ENCODE measurements around the gene RBM47. TPM values are rescaled to one million over a fixed set of nuclear protein-coding genes. Genes with fewer than 3 reads are reported as not detected.

Gene RBM47
- total and polyA plus RNA-seq, 2 donors (not counting 1 experiment from before 2014, with no cell fraction given): 5.6 to 12.9 TPM

DNA sequence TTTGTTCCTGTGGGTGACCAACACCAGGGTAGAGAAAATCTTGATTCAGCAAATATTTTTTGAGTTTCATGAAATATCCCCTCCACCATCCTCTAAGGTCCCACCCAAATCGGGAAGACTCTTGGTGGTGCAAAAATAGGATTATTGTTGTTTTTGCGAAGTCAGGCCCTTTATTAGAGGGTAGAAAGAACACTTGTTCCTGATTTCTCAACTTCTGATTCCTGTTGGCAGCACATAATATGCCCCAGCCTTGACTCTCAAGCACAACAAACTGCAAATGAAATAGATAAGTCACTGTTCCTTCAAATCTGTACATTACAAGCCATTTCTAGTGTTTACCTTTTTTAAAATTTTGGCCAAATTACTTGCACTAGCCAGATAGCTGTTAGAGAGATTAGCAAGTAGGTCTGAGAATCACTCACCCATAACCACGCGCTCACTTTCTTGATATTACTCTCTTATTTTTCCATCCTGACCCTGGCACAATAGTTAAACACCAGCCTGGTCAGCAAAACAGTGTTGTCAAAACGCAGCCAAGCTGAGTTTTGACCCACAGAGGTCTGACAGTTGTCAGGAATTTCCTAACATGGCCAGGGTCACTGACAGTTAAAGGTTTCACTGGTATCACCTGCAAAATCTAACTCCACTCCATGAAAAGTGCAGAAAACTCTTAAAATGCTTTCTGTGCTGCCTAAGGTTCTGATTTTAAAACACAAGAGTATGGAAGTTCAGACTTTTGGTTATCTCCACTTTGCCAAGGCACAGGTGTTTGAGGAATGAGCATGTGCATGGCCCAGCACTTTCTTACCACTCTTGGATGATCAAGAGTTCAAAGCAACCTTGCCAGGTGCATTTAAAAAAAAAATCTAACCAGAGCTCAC lies 69.8 kb downstream of the RBM47 start:
- WGBS (ENCODE audit: insufficient coverage): 68% methylated on average over 3 of the region's 5 CpGs
- no peak for ATAC-seq (ENCODE audit: low read depth)
- H3K27ac ChIP-seq (ENCODE audit: low read length in 2 of 2): no peak overlapping the region
- H3K9ac ChIP-seq (ENCODE audit: low read length): no peak overlapping the region
- Mint-ChIP-seq H3K4me3 (no peak overlapping the region), H3K27ac (no peak overlapping the region), H3K4me1 (peaks cover 20% of the 10 kb centered on the region), H3K27me3 (no peaks in the 10 kb centered on the region), H3K9me3 (ENCODE audit: insufficient read depth) (no peaks in the 10 kb centered on the region)
- no peak overlapping the region for H3K4me2 ChIP-seq (replicated peaks; ENCODE audit: low read depth, low read length, poor library complexity, severe bottlenecking)
- no peaks in the 10 kb centered on the region for H3K4me1 ChIP-seq (ENCODE audit: control insufficient read depth in 2 of 2, insufficient read depth in 2 of 2, low read length in 2 of 2)
- H3K36me3 ChIP-seq (replicated peaks in 1 of 2; ENCODE audit: control extremely low read depth in 1 of 2, control insufficient read depth in 1 of 2, extremely low read depth in 1 of 2, insufficient read depth in 2 of 2, low read length in 1 of 2): no peaks in the 10 kb centered on the region
- H3K79me2 ChIP-seq (ENCODE audit: control insufficient read depth, insufficient read depth, low read length): no peaks in the 10 kb centered on the region
- no peak overlapping the region for H2AFZ ChIP-seq (ENCODE audit: insufficient read depth, low read depth, low read length, poor library complexity, severe bottlenecking)
- no peak for DNase-seq
- no peaks in the 10 kb centered on the region for H3K27me3 ChIP-seq (replicated peaks in 1 of 4; ENCODE audit: control extremely low read depth in 1 of 4, control insufficient read depth in 3 of 4, insufficient read depth in 4 of 4, low read length in 3 of 4)
- POLR2A ChIA-PET: no interaction called here
- H3K9me3 ChIP-seq (ENCODE audit: control extremely low read depth in 1 of 3, control insufficient read depth in 2 of 3, insufficient read depth in 1 of 3, low read length in 2 of 3): no peaks in the 10 kb centered on the region
- TF ChIP-seq, protein P1, sequence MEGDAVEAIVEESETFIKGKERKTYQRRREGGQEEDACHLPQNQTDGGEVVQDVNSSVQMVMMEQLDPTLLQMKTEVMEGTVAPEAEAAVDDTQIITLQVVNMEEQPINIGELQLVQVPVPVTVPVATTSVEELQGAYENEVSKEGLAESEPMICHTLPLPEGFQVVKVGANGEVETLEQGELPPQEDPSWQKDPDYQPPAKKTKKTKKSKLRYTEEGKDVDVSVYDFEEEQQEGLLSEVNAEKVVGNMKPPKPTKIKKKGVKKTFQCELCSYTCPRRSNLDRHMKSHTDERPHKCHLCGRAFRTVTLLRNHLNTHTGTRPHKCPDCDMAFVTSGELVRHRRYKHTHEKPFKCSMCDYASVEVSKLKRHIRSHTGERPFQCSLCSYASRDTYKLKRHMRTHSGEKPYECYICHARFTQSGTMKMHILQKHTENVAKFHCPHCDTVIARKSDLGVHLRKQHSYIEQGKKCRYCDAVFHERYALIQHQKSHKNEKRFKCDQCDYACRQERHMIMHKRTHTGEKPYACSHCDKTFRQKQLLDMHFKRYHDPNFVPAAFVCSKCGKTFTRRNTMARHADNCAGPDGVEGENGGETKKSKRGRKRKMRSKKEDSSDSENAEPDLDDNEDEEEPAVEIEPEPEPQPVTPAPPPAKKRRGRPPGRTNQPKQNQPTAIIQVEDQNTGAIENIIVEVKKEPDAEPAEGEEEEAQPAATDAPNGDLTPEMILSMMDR (IDR thresholded peaks at IDR 0.05): no peak
- no peak for TF ChIP-seq EZH2 (IDR thresholded peaks at IDR 0.05; ENCODE audit: borderline replicate concordance, insufficient read depth, low read depth, low read length, poor library complexity, severe bottlenecking)
- CTCF ChIA-PET: no interaction called here
- H3K4me3 ChIP-seq (ENCODE audit: control extremely low read depth in 1 of 5, extremely low read depth in 1 of 5, insufficient read depth in 1 of 5, low read depth in 2 of 5, low read length in 4 of 5): no peak overlapping the region
- intact Hi-C loops (cut with micrococcal nuclease): loop anchor here (10.0 kb wide), 2 partner anchors 95 to 285 kb away; no protein-coding TSS in a partner anchor
- H4K20me1 ChIP-seq (ENCODE audit: control insufficient read depth, insufficient read depth, low read length, poor library complexity, severe bottlenecking): no peaks in the 10 kb centered on the region

DNA sequence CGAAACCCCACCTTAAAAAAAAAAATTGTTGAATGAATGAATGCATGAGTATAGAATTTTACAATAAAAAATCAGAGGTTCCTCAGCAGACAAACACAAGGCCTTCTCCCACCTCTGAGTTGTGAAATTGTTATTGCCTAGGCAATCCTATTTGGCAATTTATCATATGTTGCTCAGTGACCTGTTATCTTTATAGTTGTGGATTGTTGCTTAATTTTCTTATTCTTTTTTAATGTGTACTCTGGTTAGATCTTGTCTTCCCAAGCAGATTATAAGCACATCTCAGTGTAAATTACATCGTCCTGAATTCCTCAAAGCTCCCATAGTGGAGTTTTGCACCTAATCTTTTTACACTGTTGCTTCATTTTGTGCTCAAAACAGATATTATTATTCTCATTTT lies 71.9 kb downstream of the RBM47 start:
- H3K4me2 ChIP-seq (replicated peaks; ENCODE audit: low read depth, low read length, poor library complexity, severe bottlenecking): no peak overlapping the region
- ChIA-PET CTCF (no interaction called here), POLR2A (no interaction called here)
- H3K27me3 ChIP-seq (replicated peaks in 1 of 4; ENCODE audit: control extremely low read depth in 1 of 4, control insufficient read depth in 3 of 4, insufficient read depth in 4 of 4, low read length in 3 of 4): no peaks in the 10 kb centered on the region
- no peaks in the 10 kb centered on the region for H4K20me1 ChIP-seq (ENCODE audit: control insufficient read depth, insufficient read depth, low read length, poor library complexity, severe bottlenecking)
- H3K27ac ChIP-seq (ENCODE audit: low read length in 2 of 2): no peak overlapping the region
- Mint-ChIP-seq H3K27ac (no peak overlapping the region), H3K27me3 (no peaks in the 10 kb centered on the region), H3K4me1 (peaks cover 25% of the 10 kb centered on the region), H3K4me3 (no peak overlapping the region), H3K9me3 (ENCODE audit: insufficient read depth) (no peaks in the 10 kb centered on the region)
- H3K79me2 ChIP-seq (ENCODE audit: control insufficient read depth, insufficient read depth, low read length): no peaks in the 10 kb centered on the region
- TF ChIP-seq, protein P1 (IDR thresholded peaks at IDR 0.05): no peak
- intact Hi-C loops (cut with micrococcal nuclease): loop anchor here (10.0 kb wide), 2 partner anchors 93 to 287 kb away; no protein-coding TSS in a partner anchor
- no peak overlapping the region for H3K9ac ChIP-seq (ENCODE audit: low read length)
- DNase-seq (no peak), ATAC-seq (ENCODE audit: low read depth) (no peak)
- no CpG with 5 or more reads among the region's 2 CpGs for WGBS (ENCODE audit: insufficient coverage)
- H3K4me1 ChIP-seq (ENCODE audit: control insufficient read depth in 2 of 2, insufficient read depth in 2 of 2, low read length in 2 of 2): peaks cover 7 to 9% of the 10 kb centered on the region in 2 donors
- H3K9me3 ChIP-seq (ENCODE audit: control extremely low read depth in 1 of 3, control insufficient read depth in 2 of 3, insufficient read depth in 1 of 3, low read length in 2 of 3): no peaks in the 10 kb centered on the region
- H3K36me3 ChIP-seq (replicated peaks in 1 of 2; ENCODE audit: control extremely low read depth in 1 of 2, control insufficient read depth in 1 of 2, extremely low read depth in 1 of 2, insufficient read depth in 2 of 2, low read length in 1 of 2): no peaks in the 10 kb centered on the region
- H2AFZ ChIP-seq (ENCODE audit: insufficient read depth, low read depth, low read length, poor library complexity, severe bottlenecking): no peak overlapping the region
- H3K4me3 ChIP-seq (ENCODE audit: control extremely low read depth in 1 of 5, extremely low read depth in 1 of 5, insufficient read depth in 1 of 5, low read depth in 2 of 5, low read length in 4 of 5): no peak overlapping the region

All from B cell (primary cell).